ENCODE results near the gene ZBTB20. TPM values are rescaled to one million over a fixed set of nuclear protein-coding genes. Genes with fewer than 3 reads are reported as not detected.

ZBTB20 gene
- total and polyA plus RNA-seq, 2 donors (not counting 1 experiment from before 2014, with no cell fraction given), result 4.0 to 123 TPM

DNA sequence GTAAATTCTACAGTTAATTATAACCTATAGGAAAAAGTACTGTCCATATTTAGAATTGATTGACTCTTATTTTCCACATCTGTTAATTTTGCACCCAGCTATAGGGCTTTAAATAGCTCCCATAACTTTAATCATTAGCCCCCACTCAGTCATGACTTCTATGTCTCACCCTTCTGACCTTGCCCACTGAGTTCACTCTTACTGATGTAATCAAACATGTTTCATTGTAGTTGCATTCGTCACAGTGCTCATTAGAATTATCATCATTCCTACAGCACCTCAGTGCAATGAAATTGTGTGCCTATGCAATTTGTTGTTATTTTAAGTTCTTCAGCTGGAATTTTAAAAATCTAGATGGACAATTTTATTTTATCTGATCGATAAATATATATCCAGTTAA, 701.9 kb downstream of the ZBTB20 start:
- Histone ChIP-seq H3K9me3 (ENCODE audit: control extremely low read depth in 1 of 3, control insufficient read depth in 2 of 3, insufficient read depth in 1 of 3, low read length in 2 of 3) (no peaks in the 10 kb centered on the region), H3K27ac (ENCODE audit: low read length in 2 of 2) (no peak overlapping the region), H4K20me1 (ENCODE audit: control insufficient read depth, insufficient read depth, low read length, poor library complexity, severe bottlenecking) (peaks cover 4% of the 10 kb centered on the region), H3K36me3 (replicated peaks in 1 of 2; ENCODE audit: control extremely low read depth in 1 of 2, control insufficient read depth in 1 of 2, extremely low read depth in 1 of 2, insufficient read depth in 2 of 2, low read length in 1 of 2) (no peaks in the 10 kb centered on the region), H3K9ac (ENCODE audit: low read length) (no peak overlapping the region), H3K4me2 (replicated peaks; ENCODE audit: low read depth, low read length, poor library complexity, severe bottlenecking) (no peak overlapping the region), H3K79me2 (ENCODE audit: control insufficient read depth, insufficient read depth, low read length) (peaks cover 54% of the 10 kb centered on the region), H3K4me3 (ENCODE audit: control extremely low read depth in 1 of 5, extremely low read depth in 1 of 5, insufficient read depth in 1 of 5, low read depth in 2 of 5, low read length in 4 of 5) (no peak overlapping the region), H3K27me3 (replicated peaks in 1 of 4; ENCODE audit: control extremely low read depth in 1 of 4, control insufficient read depth in 3 of 4, insufficient read depth in 4 of 4, low read length in 3 of 4) (no peaks in the 10 kb centered on the region), H2AFZ (ENCODE audit: insufficient read depth, low read depth, low read length, poor library complexity, severe bottlenecking) (no peak overlapping the region), H3K4me1 (ENCODE audit: control insufficient read depth in 2 of 2, insufficient read depth in 2 of 2, low read length in 2 of 2) (peaks cover 0 to 7% of the 10 kb centered on the region in 2 donors)
- DNase-seq (no peak), ATAC-seq (ENCODE audit: low read depth) (no peak)
- POLR2A ChIA-PET, result no interaction called here
- CTCF ChIA-PET, result interaction anchor here (0.8 to 17.8 kb wide), 6 partner anchors 9 to 154 kb away, joined by 3 to 203 read pairs (median 4); no protein-coding TSS in a partner anchor
- Mint-ChIP-seq H3K27ac (no peak overlapping the region), H3K4me1 (peaks cover 63% of the 10 kb centered on the region), H3K27me3 (no peaks in the 10 kb centered on the region), H3K9me3 (ENCODE audit: insufficient read depth) (no peaks in the 10 kb centered on the region), H3K4me3 (no peak overlapping the region)
- no CpG with 5 or more reads among the region's 2 CpGs for WGBS (ENCODE audit: insufficient coverage)
- intact Hi-C loops (cut with micrococcal nuclease), result no loop called here
- TF ChIP-seq CTCF (IDR thresholded peaks at IDR 0.05) (no peak), EZH2 (IDR thresholded peaks at IDR 0.05; ENCODE audit: borderline replicate concordance, insufficient read depth, low read depth, low read length, poor library complexity, severe bottlenecking) (no peak)

DNA sequence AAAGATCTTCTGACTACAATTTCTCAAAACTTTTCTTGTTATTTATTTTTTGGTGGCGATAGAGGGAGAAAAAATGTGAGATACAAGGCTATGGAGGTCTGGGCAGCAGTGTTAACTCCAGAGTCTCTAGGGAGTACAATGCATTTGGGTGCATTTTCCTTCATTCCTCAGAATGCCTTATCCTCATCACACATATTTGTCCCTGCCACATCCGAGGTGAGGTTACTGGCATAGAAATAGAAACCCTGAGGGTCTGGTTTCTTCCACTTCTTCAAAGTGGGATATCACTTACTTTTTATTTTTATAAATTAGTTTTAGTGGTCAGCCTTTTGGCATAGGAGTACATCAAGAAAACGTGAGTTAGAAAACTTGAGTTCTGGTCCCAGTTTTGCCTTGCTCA, 702.9 kb downstream of the ZBTB20 start:
- no peaks in the 10 kb centered on the region for H3K9me3 ChIP-seq (ENCODE audit: control extremely low read depth in 1 of 3, control insufficient read depth in 2 of 3, insufficient read depth in 1 of 3, low read length in 2 of 3)
- H3K4me1 ChIP-seq (ENCODE audit: control insufficient read depth in 2 of 2, insufficient read depth in 2 of 2, low read length in 2 of 2), result peaks cover 0 to 7% of the 10 kb centered on the region in 2 donors
- no peak overlapping the region for H3K27ac ChIP-seq (ENCODE audit: low read length in 2 of 2)
- ATAC-seq (ENCODE audit: low read depth) (no peak), DNase-seq (no peak)
- Mint-ChIP-seq H3K4me3 (no peak overlapping the region), H3K9me3 (ENCODE audit: insufficient read depth) (no peaks in the 10 kb centered on the region), H3K27me3 (no peaks in the 10 kb centered on the region), H3K4me1 (peaks cover 59% of the 10 kb centered on the region), H3K27ac (no peak overlapping the region)
- H3K4me3 ChIP-seq (ENCODE audit: control extremely low read depth in 1 of 5, extremely low read depth in 1 of 5, insufficient read depth in 1 of 5, low read depth in 2 of 5, low read length in 4 of 5), result no peak overlapping the region
- ChIA-PET CTCF (interaction anchor here (1.0 to 17.8 kb wide), 5 partner anchors 8 to 153 kb away, joined by 3 to 203 read pairs (median 3); no protein-coding TSS in a partner anchor), POLR2A (no interaction called here)
- H3K27me3 ChIP-seq (replicated peaks in 1 of 4; ENCODE audit: control extremely low read depth in 1 of 4, control insufficient read depth in 3 of 4, insufficient read depth in 4 of 4, low read length in 3 of 4), result no peaks in the 10 kb centered on the region
- intact Hi-C loops (cut with micrococcal nuclease), result no loop called here
- H3K9ac ChIP-seq (ENCODE audit: low read length), result no peak overlapping the region
- H3K4me2 ChIP-seq (replicated peaks; ENCODE audit: low read depth, low read length, poor library complexity, severe bottlenecking), result no peak overlapping the region
- TF ChIP-seq CTCF (IDR thresholded peaks at IDR 0.05) (no peak), EZH2 (IDR thresholded peaks at IDR 0.05; ENCODE audit: borderline replicate concordance, insufficient read depth, low read depth, low read length, poor library complexity, severe bottlenecking) (no peak)
- H4K20me1 ChIP-seq (ENCODE audit: control insufficient read depth, insufficient read depth, low read length, poor library complexity, severe bottlenecking), result peaks cover 4% of the 10 kb centered on the region
- H2AFZ ChIP-seq (ENCODE audit: insufficient read depth, low read depth, low read length, poor library complexity, severe bottlenecking), result no peak overlapping the region
- H3K79me2 ChIP-seq (ENCODE audit: control insufficient read depth, insufficient read depth, low read length), result peaks cover 48% of the 10 kb centered on the region
- H3K36me3 ChIP-seq (replicated peaks in 1 of 2; ENCODE audit: control extremely low read depth in 1 of 2, control insufficient read depth in 1 of 2, extremely low read depth in 1 of 2, insufficient read depth in 2 of 2, low read length in 1 of 2), result no peaks in the 10 kb centered on the region
- WGBS (ENCODE audit: insufficient coverage), result no CpG with 5 or more reads among the region's 3 CpGs

All from B cell (primary cell).